HCT116 (cell line): ENCODE data around the gene GPR151. TPM values are rescaled to one million over a fixed set of nuclear protein-coding genes. Genes with fewer than 3 reads are reported as not detected.

ENCODE experiments used
- ATAC-seq: fragments of 200-7000 bp; cut with Tn5 transposase; 2 replicates; pipeline ENCODE4 v1.9.1; 2020; ENCODE audit warnings: mild to moderate bottlenecking, moderate library complexity
- BruUV-seq: library from RNA; stranded (reverse); fragments of 400-500 nt; replicated peaks from 2 replicates; lab custom pipeline; 2021; lab: Mats Ljungman, UMichigan
- CTCF ChIA-PET: fragments of 300-600 bp; sonication (Branson Sonifier 250); formaldehyde crosslinking; loops from one replicate; lab custom pipeline; 2021; ENCODE audit warnings: antibody characterized with exemption; lab: Charles Lee
- POLR2A ChIA-PET: fragments of 300-600, 350-600 bp; sonication (Branson Sonifier 250); formaldehyde crosslinking; loops from one replicate; lab custom pipeline; 2021; ENCODE audit warnings: antibody characterized with exemption; lab: Charles Lee
- RAD21 ChIA-PET, 2 experiments: fragments of 300-600 bp; sonication (Branson Sonifier 250); formaldehyde crosslinking; loops; one replicate each; lab custom pipeline; 2023; ENCODE audit warnings: low total read pairs in 2 of 2; ENCODE audit not compliant: uncharacterized antibody in 2 of 2, unreplicated experiment in 2 of 2, low non-redundant PET in 1 of 2; lab: Charles Lee
- DNase-seq: peaks from one replicate; pipeline ENCODE4 v3.0.0-alpha.2; 2010; ENCODE audit warnings: low read depth, low spot score
- H2AFZ ChIP-seq: fragments of 200-600 bp; shearing (Covaris generic), sonication (generic); 2 replicates; pipeline ENCODE4 v1.6.1; 2017; ENCODE audit warnings: low read depth, mixed run types, mixed read lengths, antibody characterized with exemption, low read length; ENCODE audit not compliant: poor library complexity, severe bottlenecking
- H3K27ac ChIP-seq: 2 replicates; pipeline ENCODE4 v1.5.1; 2012; ENCODE audit warnings: low read depth, low read length
- H3K27me3 ChIP-seq: fragments of 200-600 bp; sonication (generic); 2 replicates; pipeline ENCODE4 v1.6.1; 2016; ENCODE audit warnings: mixed run types, low read length, mixed read lengths; ENCODE audit not compliant: insufficient read depth
- H3K36me3 ChIP-seq, 2 experiments: fragments of 200-500 bp in 1 of 2; fragments of 200-600 bp in 1 of 2; sonication (Bioruptor generic) in 1 of 2; sonication (generic) in 1 of 2; 2 replicates each; pipeline versions ENCODE4 v1.5.1 to v1.6.1; 2014 to 2016; ENCODE audit warnings: low read length in 2 of 2, inconsistent platforms in 1 of 2, mixed read lengths in 1 of 2, mixed run types in 1 of 2; ENCODE audit not compliant: insufficient read depth in 2 of 2, control insufficient read depth in 1 of 2
- H3K4me1 ChIP-seq, 2 experiments: fragments of 200-600 bp in 1 of 2; sonication (generic) in 1 of 2; 2 replicates each; pipeline versions ENCODE4 v1.5.1 to v1.6.1; 2012 to 2017; ENCODE audit warnings: low read length in 2 of 2, inconsistent platforms in 1 of 2, mild to moderate bottlenecking in 1 of 2, mixed read lengths in 1 of 2, mixed run types in 1 of 2, moderate library complexity in 1 of 2; ENCODE audit not compliant: insufficient read depth in 2 of 2, control insufficient read depth in 1 of 2
- H3K4me2 ChIP-seq: fragments of 200-600 bp; sonication (generic); 2 replicates; pipeline ENCODE4 v1.6.1; 2017; ENCODE audit warnings: mixed run types, low read length, mixed read lengths
- H3K4me3 ChIP-seq, 2 experiments: fragments of 200-600 bp in 1 of 2; sonication (generic) in 1 of 2; replicated peaks in 1 of 2; 2 replicates each; pipeline ENCODE4 v1.5.1; 2011 to 2016; ENCODE audit warnings: low read length in 2 of 2, control low read depth in 1 of 2, low read depth in 1 of 2, mild to moderate bottlenecking in 1 of 2, mixed read lengths in 1 of 2, mixed run types in 1 of 2
- H3K79me2 ChIP-seq: fragments of 200-600 bp; sonication (generic); 2 replicates; pipeline ENCODE4 v1.6.1; 2017; ENCODE audit warnings: mild to moderate bottlenecking, mixed run types, low read length, moderate library complexity, mixed read lengths; ENCODE audit not compliant: insufficient read depth
- H3K9ac ChIP-seq: fragments of 200-600 bp; sonication (generic); 2 replicates; pipeline ENCODE4 v1.6.1; 2016; ENCODE audit warnings: low read length, mixed read lengths
- H3K9me2 ChIP-seq: fragments of 200-600 bp; sonication (generic), shearing (Covaris generic); 2 replicates; pipeline ENCODE4 v1.6.1; 2017; ENCODE audit warnings: mixed run types, mild to moderate bottlenecking, moderate library complexity; ENCODE audit not compliant: insufficient read depth
- H3K9me3 ChIP-seq, 2 experiments: fragments of 200-500 bp in 1 of 2; fragments of 200-600 bp in 1 of 2; sonication (Bioruptor generic) in 1 of 2; sonication (generic) in 1 of 2; 2 replicates each; pipeline ENCODE4 v1.6.1; 2014 to 2017; ENCODE audit warnings: low read length in 2 of 2, mixed read lengths in 2 of 2, inconsistent platforms in 1 of 2, low read depth in 1 of 2, mild to moderate bottlenecking in 1 of 2, mixed run types in 1 of 2, moderate library complexity in 1 of 2; ENCODE audit not compliant: control insufficient read depth in 1 of 2, insufficient read depth in 1 of 2
- H4K20me1 ChIP-seq: fragments of 200-600 bp; sonication (generic), shearing (Covaris generic); 2 replicates; pipeline ENCODE4 v1.6.1; 2017; ENCODE audit warnings: mixed run types, mild to moderate bottlenecking, moderate library complexity; ENCODE audit not compliant: insufficient read depth
- CBX3 ChIP-seq: IDR thresholded peaks from 2 replicates; pipeline ENCODE4 v1.6.1; 2012; ENCODE audit warnings: low read depth
- CEBPB ChIP-seq: IDR thresholded peaks from 2 replicates; pipeline ENCODE4 v1.6.1; 2012; ENCODE audit warnings: low read depth
- CTCF ChIP-seq, 3 experiments: fragments of 200-600 bp in 1 of 3; sonication (generic) in 1 of 3; IDR thresholded peaks in 2 of 3; conservative IDR thresholded peaks in 1 of 3; 2 replicates each; pipeline ENCODE4 v1.5.1; 2012 to 2017; ENCODE audit warnings: low read depth in 2 of 3, low read length in 2 of 3, antibody characterized with exemption in 1 of 3, borderline replicate concordance in 1 of 3, control low read depth in 1 of 3, mild to moderate bottlenecking in 1 of 3, mixed read lengths in 1 of 3, mixed run types in 1 of 3, moderate library complexity in 1 of 3; ENCODE audit not compliant: insufficient read depth in 1 of 3
- EGR1 ChIP-seq: IDR thresholded peaks from 2 replicates; pipeline ENCODE4 v1.6.1; 2012; ENCODE audit warnings: low read depth
- ELF1 ChIP-seq: IDR thresholded peaks from 2 replicates; pipeline ENCODE4 v1.6.1; 2012; ENCODE audit warnings: low read depth, borderline replicate concordance
- EZH2 ChIP-seq: fragments of 200-600 bp; sonication (generic); IDR thresholded peaks from 2 replicates; pipeline ENCODE4 v1.6.1; 2017; ENCODE audit warnings: antibody characterized with exemption, mixed run types
- EZH2phosphoT487 ChIP-seq: fragments of 200-600 bp; IDR thresholded peaks from 2 replicates; pipeline ENCODE4 v1.6.1; 2018; ENCODE audit warnings: antibody characterized with exemption, borderline replicate concordance
- FOSL1 ChIP-seq: IDR thresholded peaks from 2 replicates; pipeline ENCODE4 v1.6.1; 2012; ENCODE audit warnings: low read depth
- JUND ChIP-seq: IDR thresholded peaks from 2 replicates; pipeline ENCODE4 v1.6.1; 2012
- SP1 ChIP-seq: IDR thresholded peaks from 2 replicates; pipeline ENCODE4 v1.6.1; 2012; ENCODE audit warnings: low read depth
- SRF ChIP-seq: IDR thresholded peaks from 2 replicates; pipeline ENCODE4 v1.6.1; 2012; ENCODE audit warnings: low read depth
- TCF7L2 ChIP-seq: IDR thresholded peaks from 2 replicates; pipeline ENCODE4 v1.7.0; 2011; ENCODE audit warnings: borderline replicate concordance, inconsistent platforms; ENCODE audit not compliant: insufficient read depth, insufficient read length; ENCODE audit errors: extremely low read depth
- ZNF274 ChIP-seq: fragments of 200-500 bp; sonication (Bioruptor generic); IDR thresholded peaks from 2 replicates; pipeline ENCODE4 v1.6.1; 2014; ENCODE audit warnings: mild to moderate bottlenecking, low read depth, low read length, inconsistent platforms
- intact Hi-C: fragments of 100-400 bp; cut with micrococcal nuclease; formaldehyde crosslinking; loops from 2 replicates; pipeline ENCODE4 v1.10.0; 2022
- total RNA-seq: library from RNA; stranded (reverse); gene quantifications from one replicate; pipeline ENCODE4 v1.2.1, GENCODE V29; 2021; ENCODE audit not compliant: unreplicated experiment

The GPR151 gene
- total RNA-seq, 1 experiment from 2014 or later = not detected

- intact Hi-C loops = no loop called here
- H3K4me1 ChIP-seq = no peaks in the 10 kb centered on the region
- no peak overlapping the region for H3K4me3 ChIP-seq
- ChIA-PET RAD21 (no interaction called here), CTCF (no interaction called here), POLR2A (no interaction called here)
- DNase-seq = no peak
- no peak overlapping the region for H3K27ac ChIP-seq
- H3K4me2 ChIP-seq = no peak overlapping the region
- peaks cover 34% of the 10 kb centered on the region for H3K79me2 ChIP-seq
- H2AFZ ChIP-seq = no peak overlapping the region
- TF ChIP-seq CEBPB (no peak), CTCF (IDR thresholded peaks at IDR 0.05 in 2 of 3, conservative IDR thresholded peaks at IDR 0.05 in 1 of 3; ENCODE audit: borderline replicate concordance in 1 of 3, insufficient read depth in 1 of 3, low read depth in 2 of 3, low read length in 2 of 3) (no peak), SP1 (no peak), FOSL1 (no peak), JUND (no peak), CBX3 (no peak), TCF7L2 (no peak), ZNF274 (no peak), EGR1 (no peak), SRF (no peak), EZH2 (no peak)
- H3K9me2 ChIP-seq = no peaks in the 10 kb centered on the region
- H3K9me3 ChIP-seq = no peaks in the 10 kb centered on the region
- ATAC-seq = no peak
- BruUV-seq = no TSS peak
- no peaks in the 10 kb centered on the region for H3K27me3 ChIP-seq
- H4K20me1 ChIP-seq = peaks cover 5% of the 10 kb centered on the region; the same call in 1 of the 2 replicates
- H3K36me3 ChIP-seq = peaks cover 52 to 62% of the 10 kb centered on the region in 2 experiments
- no peak overlapping the region for H3K9ac ChIP-seq
Observed at GRCh38 chr5:146507428-146507827, 8.6 kb downstream of the GPR151 start.

- H2AFZ ChIP-seq = no peak overlapping the region
- DNase-seq = no peak
- POLR2A ChIA-PET = no interaction called here
- no peak overlapping the region for H3K4me3 ChIP-seq
- H3K27ac ChIP-seq = no peak overlapping the region
- H3K27me3 ChIP-seq = no peaks in the 10 kb centered on the region
- CTCF ChIA-PET = no interaction called here
- peaks cover 19% of the 10 kb centered on the region for H4K20me1 ChIP-seq
- RAD21 ChIA-PET = no interaction called here
- intact Hi-C loops = no loop called here
- no peaks in the 10 kb centered on the region for H3K9me3 ChIP-seq
- no TSS peak for BruUV-seq
- no peaks in the 10 kb centered on the region for H3K9me2 ChIP-seq
- TF ChIP-seq EZH2phosphoT487 (no peak), ELF1 (no peak)
- no peak overlapping the region for H3K9ac ChIP-seq
- H3K4me2 ChIP-seq = no peak overlapping the region
- peaks cover 76% of the 10 kb centered on the region for H3K79me2 ChIP-seq
- peaks cover 8 to 18% of the 10 kb centered on the region in 2 experiments for H3K36me3 ChIP-seq
- ATAC-seq = no peak
- no peaks in the 10 kb centered on the region for H3K4me1 ChIP-seq
Observed at GRCh38 chr5:146499680-146500079, 16.3 kb downstream of the GPR151 start.
